Ascending aorta (tissue), 2 donors: ENCODE results near the gene PPFIA2. TPM values are rescaled to one million over a fixed set of nuclear protein-coding genes. Genes with fewer than 3 reads are reported as not detected.

ENCODE experiments used
- DNase-seq, 2 donors: peaks; one replicate each; pipeline ENCODE4 v3.0.0-alpha.2; 2019; ENCODE audit warnings: low spot score in 2 of 2
- H3K27ac ChIP-seq, 2 donors: fragments of 200-600 bp; sonication (generic); one replicate each; pipeline ENCODE4 v1.5.1; 2016 to 2017; ENCODE audit warnings: mild to moderate bottlenecking in 1 of 2
- H3K27me3 ChIP-seq: fragments of 200-600 bp; sonication (generic); one replicate; pipeline ENCODE4 v1.5.1; 2017
- H3K36me3 ChIP-seq, 2 donors: fragments of 200-600 bp; sonication (generic); one replicate each; pipeline ENCODE4 v1.5.1; 2016
- H3K4me1 ChIP-seq, 2 donors: fragments of 200-600 bp; sonication (generic); one replicate each; pipeline ENCODE4 v1.5.1; 2016 to 2017; ENCODE audit warnings: mild to moderate bottlenecking in 1 of 2
- H3K4me3 ChIP-seq, 2 donors: fragments of 200-600 bp; sonication (generic); one replicate each; pipeline ENCODE4 v1.5.1; 2016 to 2017; ENCODE audit warnings: mild to moderate bottlenecking in 1 of 2
- H3K9me3 ChIP-seq, 2 donors: fragments of 200-600 bp; sonication (generic); one replicate each; pipeline ENCODE4 v1.5.1; 2016
- intact Hi-C: fragments of 100-400 bp; cut with DNase I; formaldehyde crosslinking; loops from one replicate; pipeline ENCODE4 v1.15.1; 2023
- total RNA-seq: library from RNA; depleted of rRNA; stranded (reverse); fragments of >200 nt; gene quantifications from one replicate; pipeline ENCODE4 v1.1.0, GENCODE V29; 2016
- TF ChIP-seq, protein P1 (sequence below), 3 experiments: fragments of 200-600 bp in 2 of 3; fragments of 450-650 bp in 1 of 3; sonication (generic) in 2 of 3; IDR thresholded peaks; one replicate each; pipeline ENCODE4 v1.5.1; 2016 to 2019; ENCODE audit warnings: antibody characterized with exemption in 3 of 3, mild to moderate bottlenecking in 1 of 3, moderate library complexity in 1 of 3

PPFIA2 gene
- total RNA-seq, 1 donor from 2014 or later, result 15.0 TPM

DNA sequence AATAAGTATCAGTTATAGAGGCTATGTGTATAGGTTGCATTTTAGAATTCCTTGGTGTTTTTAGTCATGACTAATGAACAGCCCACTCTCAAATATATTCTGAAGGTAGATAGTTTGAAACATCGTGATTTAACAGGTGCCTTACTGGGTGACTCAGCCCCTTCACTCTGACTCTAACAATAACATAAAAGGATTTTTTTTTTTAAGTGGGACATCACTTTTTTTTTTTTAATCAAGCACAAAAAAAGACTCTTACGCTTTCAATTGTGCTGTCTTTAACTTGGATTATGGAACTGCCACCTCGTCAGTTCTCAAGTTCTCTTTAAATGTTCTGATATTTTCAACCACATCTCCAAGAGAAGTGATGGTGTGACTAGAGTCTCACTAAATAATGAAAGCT lies 46.6 kb downstream of the PPFIA2 start:
- Histone ChIP-seq H3K4me3 (no peak overlapping the region), H3K9me3 (no peaks in the 10 kb centered on the region), H3K36me3 (no peaks in the 10 kb centered on the region), H3K27me3 (no peaks in the 10 kb centered on the region), H3K27ac (no peak overlapping the region), H3K4me1 (no peaks in the 10 kb centered on the region)
- TF ChIP-seq, protein P1, sequence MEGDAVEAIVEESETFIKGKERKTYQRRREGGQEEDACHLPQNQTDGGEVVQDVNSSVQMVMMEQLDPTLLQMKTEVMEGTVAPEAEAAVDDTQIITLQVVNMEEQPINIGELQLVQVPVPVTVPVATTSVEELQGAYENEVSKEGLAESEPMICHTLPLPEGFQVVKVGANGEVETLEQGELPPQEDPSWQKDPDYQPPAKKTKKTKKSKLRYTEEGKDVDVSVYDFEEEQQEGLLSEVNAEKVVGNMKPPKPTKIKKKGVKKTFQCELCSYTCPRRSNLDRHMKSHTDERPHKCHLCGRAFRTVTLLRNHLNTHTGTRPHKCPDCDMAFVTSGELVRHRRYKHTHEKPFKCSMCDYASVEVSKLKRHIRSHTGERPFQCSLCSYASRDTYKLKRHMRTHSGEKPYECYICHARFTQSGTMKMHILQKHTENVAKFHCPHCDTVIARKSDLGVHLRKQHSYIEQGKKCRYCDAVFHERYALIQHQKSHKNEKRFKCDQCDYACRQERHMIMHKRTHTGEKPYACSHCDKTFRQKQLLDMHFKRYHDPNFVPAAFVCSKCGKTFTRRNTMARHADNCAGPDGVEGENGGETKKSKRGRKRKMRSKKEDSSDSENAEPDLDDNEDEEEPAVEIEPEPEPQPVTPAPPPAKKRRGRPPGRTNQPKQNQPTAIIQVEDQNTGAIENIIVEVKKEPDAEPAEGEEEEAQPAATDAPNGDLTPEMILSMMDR (IDR thresholded peaks at IDR 0.05), result no peak
- DNase-seq, result no peak
- intact Hi-C loops, result no loop called here

DNA sequence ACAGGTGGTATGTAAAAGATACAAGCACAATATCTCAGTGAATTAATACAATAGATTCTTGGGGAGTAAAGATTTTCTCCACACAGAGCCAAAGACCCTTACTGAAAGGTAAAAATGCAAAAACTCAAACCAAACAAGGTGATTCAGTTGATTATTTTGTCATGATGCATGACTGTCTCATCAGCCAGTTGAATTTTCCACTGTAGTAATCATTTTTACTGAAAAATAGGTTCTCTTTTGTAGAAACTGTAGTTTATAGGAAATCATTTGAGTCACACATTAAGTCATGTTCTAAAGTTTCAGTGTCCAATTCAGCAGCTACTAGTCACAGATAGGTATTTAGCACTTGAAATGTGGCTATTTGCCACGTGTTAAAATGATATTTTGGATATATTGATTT lies 53.6 kb downstream of the PPFIA2 start:
- Histone ChIP-seq H3K4me1 (no peaks in the 10 kb centered on the region), H3K36me3 (no peaks in the 10 kb centered on the region), H3K27me3 (no peaks in the 10 kb centered on the region), H3K9me3 (no peaks in the 10 kb centered on the region), H3K27ac (no peak overlapping the region), H3K4me3 (no peak overlapping the region)
- TF ChIP-seq, protein P1 (IDR thresholded peaks at IDR 0.05), result no peak
- no peak for DNase-seq
- intact Hi-C loops, result no loop called here

DNA sequence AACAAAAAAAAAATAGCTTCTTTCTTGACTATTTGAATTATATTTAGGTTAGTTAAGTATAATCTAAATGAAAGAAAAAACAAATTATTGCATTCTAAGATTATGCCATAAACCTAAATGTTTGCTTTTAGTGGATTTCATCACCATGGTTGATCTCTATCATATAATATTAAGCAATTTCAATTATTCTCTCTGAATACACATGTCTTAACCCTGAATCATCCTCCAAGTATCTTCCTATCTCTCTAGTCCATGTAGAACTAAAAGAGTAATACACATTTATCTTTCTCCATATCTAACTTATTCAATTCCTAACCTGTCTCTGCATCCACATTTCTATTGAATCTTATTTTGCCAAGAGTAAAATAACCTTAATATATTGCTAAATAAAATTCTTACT lies 59.6 kb downstream of the PPFIA2 start:
- no peak for DNase-seq
- intact Hi-C loops, result no loop called here
- H3K4me1 ChIP-seq, result no peaks in the 10 kb centered on the region
- H3K4me3 ChIP-seq, result no peak overlapping the region
- H3K36me3 ChIP-seq, result no peaks in the 10 kb centered on the region
- TF ChIP-seq, protein P1 (IDR thresholded peaks at IDR 0.05), result no peak
- H3K9me3 ChIP-seq, result no peaks in the 10 kb centered on the region
- H3K27me3 ChIP-seq, result no peaks in the 10 kb centered on the region
- H3K27ac ChIP-seq, result no peak overlapping the region

DNA sequence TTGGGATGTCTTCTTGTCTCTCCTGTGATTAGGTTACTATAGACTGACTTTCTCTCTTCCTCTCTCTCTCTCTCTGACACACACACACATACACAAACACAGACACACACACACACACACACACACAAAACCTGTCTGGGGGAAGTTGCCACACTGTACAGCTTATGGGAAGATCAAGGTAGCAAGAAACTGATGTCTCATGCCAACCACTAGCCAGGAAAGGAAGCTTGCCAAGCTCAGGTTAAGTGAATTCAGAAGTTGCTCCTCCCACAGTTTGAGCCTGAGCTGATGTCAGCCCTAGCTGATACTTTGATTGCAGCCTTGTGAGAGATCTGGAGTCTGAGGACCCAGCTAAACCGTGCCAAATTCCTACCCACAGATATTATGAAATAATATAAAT lies 67.1 kb downstream of the PPFIA2 start:
- no peaks in the 10 kb centered on the region for H3K4me1 ChIP-seq
- no peak overlapping the region for H3K4me3 ChIP-seq
- no peaks in the 10 kb centered on the region for H3K36me3 ChIP-seq
- TF ChIP-seq, protein P1 (IDR thresholded peaks at IDR 0.05), result no peak
- H3K27me3 ChIP-seq, result no peaks in the 10 kb centered on the region
- no peaks in the 10 kb centered on the region for H3K9me3 ChIP-seq
- DNase-seq, result no peak
- no peak overlapping the region for H3K27ac ChIP-seq
- intact Hi-C loops, result no loop called here

DNA sequence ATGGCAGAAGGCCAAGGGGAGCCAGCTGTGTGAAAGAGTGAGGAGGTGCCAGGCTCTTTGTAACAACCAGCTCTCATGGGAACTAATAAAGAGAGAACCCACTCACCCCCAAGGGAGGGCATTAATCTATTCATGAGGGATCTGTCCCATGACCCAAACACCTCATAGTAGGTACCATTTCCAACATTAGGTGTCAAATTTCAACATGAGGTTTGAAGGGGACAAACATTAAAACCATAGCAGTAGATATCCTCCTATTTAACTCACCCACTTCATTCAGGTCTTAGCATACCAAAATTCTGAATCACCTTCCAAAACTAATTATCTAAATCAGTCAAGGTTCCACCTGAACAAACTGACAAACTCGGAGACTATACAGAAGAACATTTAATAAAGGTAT lies 75.3 kb downstream of the PPFIA2 start:
- TF ChIP-seq, protein P1 (IDR thresholded peaks at IDR 0.05), result no peak
- Histone ChIP-seq H3K4me3 (no peak overlapping the region), H3K27ac (no peak overlapping the region), H3K27me3 (no peaks in the 10 kb centered on the region), H3K36me3 (no peaks in the 10 kb centered on the region), H3K4me1 (no peaks in the 10 kb centered on the region), H3K9me3 (no peaks in the 10 kb centered on the region)
- intact Hi-C loops, result loop anchor here (1.0 kb wide), 1 partner anchor 17 kb away; no protein-coding TSS in a partner anchor
- DNase-seq, result no peak

DNA sequence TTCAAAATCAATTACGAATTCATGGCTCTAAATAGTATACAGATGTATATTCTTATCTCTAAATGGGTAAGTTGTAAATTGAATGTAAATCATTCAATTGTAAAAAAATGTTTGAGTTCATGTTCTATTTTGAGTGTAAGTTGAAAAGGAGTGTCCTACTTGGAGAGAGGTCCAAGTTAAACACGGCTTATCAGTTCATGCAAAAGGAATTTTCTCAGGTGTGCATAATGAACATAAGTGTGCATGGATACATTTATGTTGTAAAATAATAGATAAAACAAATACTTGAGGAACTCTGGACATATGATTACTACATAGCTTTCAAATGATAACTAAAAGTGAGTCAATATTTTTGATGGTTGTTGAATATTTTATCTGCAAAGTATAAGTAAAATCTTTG lies 79.5 kb downstream of the PPFIA2 start:
- Histone ChIP-seq H3K4me3 (no peak overlapping the region), H3K4me1 (no peaks in the 10 kb centered on the region), H3K27ac (no peak overlapping the region), H3K9me3 (no peaks in the 10 kb centered on the region), H3K27me3 (no peaks in the 10 kb centered on the region), H3K36me3 (no peaks in the 10 kb centered on the region)
- intact Hi-C loops, result no loop called here
- TF ChIP-seq, protein P1 (IDR thresholded peaks at IDR 0.05), result no peak
- DNase-seq, result no peak
